GM12873 (cell line): ENCODE data around the gene CDK14.

ENCODE experiments used
- TF ChIP-seq, protein P1 (sequence below): IDR thresholded peaks from 2 replicates; pipeline ENCODE4 v1.5.1; 2012; ENCODE audit warnings: low read depth, mild to moderate bottlenecking, moderate library complexity, low read length, control low read depth; ENCODE audit not compliant: insufficient read depth; ENCODE audit errors: missing control alignments

CDK14 gene

DNA sequence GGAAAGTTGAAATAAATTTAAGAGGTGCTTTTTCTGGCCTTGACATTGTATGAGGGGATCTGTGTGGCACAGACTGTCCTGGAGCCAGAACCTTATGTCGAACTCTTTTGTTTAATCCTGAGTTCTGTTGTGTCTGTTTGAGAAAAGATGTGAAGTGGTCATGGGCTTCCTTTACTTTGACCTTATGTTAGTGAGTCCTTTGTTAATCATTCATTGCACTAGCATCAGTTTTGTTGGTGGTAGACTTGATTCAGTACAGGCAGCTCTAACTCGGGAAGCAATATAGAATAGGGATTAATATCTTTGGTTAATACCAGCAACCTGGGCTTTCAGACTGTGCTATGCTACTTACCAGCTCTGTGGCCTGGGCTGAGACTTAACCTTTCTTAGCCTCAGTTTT, 544.2 kb downstream of the CDK14 start:
- TF ChIP-seq, protein P1, sequence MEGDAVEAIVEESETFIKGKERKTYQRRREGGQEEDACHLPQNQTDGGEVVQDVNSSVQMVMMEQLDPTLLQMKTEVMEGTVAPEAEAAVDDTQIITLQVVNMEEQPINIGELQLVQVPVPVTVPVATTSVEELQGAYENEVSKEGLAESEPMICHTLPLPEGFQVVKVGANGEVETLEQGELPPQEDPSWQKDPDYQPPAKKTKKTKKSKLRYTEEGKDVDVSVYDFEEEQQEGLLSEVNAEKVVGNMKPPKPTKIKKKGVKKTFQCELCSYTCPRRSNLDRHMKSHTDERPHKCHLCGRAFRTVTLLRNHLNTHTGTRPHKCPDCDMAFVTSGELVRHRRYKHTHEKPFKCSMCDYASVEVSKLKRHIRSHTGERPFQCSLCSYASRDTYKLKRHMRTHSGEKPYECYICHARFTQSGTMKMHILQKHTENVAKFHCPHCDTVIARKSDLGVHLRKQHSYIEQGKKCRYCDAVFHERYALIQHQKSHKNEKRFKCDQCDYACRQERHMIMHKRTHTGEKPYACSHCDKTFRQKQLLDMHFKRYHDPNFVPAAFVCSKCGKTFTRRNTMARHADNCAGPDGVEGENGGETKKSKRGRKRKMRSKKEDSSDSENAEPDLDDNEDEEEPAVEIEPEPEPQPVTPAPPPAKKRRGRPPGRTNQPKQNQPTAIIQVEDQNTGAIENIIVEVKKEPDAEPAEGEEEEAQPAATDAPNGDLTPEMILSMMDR: no peak

DNA sequence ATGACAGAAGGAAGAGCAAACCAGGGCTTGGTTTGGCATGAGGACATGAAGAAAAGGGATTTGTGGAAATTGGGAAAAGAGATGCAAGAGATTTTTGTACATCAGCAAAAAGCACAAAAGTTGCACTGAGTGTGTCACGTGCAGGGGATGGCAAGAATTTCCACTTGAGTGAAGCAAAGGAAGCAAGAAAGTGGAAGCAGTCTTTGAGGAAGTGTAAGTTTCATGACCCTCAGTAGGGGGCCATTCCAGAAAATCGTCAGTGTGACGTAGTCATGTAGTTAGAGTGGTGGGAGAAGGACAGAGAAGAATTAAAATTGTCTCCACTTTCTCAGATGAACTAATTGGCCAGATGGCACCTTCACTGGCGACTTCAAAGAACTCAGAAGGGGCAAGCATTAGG, 544.9 kb downstream of the CDK14 start:
- TF ChIP-seq, protein P1: no peak

DNA sequence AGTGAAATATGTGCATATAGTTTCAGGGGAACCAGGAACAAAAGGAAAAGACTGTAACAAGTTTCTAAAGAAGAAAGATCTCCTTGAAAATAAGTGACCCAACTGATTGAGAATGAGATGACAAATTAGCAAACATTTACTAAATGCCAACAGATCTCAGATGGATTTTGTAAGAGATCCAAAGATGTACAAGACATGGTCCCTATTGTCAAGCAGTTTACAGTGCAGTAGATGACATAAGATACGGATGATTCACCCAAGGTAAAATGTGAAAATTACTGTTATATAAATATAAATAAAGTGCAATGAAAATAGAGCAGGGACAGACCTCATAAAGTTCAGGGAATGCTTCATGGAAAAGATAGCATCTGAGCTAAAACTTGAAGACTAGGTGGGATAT, 546.6 kb downstream of the CDK14 start:
- TF ChIP-seq, protein P1: no peak

DNA sequence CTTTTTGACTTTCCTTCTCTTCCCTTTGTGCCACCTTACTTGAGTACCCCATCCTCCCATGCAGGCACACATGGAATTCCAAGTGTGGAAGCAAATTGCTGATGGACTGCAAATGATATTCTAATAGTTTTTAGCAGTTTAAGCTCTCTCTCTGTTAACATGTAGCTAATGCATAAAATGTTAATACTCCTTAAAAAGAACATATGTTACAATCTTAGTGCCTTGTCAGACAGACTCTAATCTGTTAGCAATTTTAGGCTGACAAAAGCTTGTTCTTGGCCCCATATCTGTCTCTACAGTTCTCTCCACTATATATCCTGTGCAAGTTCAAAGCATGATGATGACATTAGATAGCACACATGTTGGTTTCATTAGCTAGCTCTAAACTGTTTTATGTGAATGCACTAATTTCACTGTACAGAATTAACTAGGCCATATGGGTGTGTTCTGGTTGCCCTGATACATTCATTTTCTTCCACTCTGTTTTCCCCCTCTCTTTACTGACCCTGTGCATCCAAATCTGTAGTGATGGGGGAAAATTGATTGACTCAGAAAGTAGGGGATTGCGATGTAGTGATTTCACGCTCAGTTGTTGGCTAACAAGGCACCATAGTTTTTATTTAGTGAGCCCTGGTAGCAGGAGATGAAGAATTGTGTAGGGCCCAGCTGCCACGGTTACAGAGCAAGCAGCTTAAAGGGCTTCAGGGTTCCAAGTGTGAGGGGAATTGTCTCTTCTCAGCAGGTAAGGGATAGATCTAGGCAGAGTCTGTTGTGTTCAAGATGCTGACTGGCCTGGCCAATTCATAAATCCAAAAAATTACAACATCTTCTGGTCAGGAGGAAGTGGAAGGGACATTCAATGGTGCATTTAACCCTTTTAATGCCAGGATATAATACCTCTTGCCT, 553.5 kb downstream of the CDK14 start:
- TF ChIP-seq, protein P1: no peak

DNA sequence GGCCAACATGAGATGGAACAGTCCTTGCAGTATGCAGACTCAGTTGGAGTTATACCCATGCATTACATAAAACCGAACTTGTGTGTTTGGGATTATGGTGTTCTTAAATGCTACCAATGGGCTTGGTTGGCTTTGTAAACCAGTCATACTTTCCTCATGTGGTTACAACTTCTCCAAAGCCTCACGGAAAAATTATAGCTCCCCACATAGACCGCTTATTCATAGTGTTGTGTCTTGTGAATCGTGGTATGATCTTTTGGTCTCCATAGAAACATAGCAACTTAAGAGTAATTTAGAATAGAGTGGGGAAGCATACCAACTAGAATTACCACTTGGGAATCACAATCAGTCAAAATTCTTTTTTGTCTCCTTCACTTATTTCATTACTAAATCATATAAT, 555.8 kb downstream of the CDK14 start:
- TF ChIP-seq, protein P1: no peak

DNA sequence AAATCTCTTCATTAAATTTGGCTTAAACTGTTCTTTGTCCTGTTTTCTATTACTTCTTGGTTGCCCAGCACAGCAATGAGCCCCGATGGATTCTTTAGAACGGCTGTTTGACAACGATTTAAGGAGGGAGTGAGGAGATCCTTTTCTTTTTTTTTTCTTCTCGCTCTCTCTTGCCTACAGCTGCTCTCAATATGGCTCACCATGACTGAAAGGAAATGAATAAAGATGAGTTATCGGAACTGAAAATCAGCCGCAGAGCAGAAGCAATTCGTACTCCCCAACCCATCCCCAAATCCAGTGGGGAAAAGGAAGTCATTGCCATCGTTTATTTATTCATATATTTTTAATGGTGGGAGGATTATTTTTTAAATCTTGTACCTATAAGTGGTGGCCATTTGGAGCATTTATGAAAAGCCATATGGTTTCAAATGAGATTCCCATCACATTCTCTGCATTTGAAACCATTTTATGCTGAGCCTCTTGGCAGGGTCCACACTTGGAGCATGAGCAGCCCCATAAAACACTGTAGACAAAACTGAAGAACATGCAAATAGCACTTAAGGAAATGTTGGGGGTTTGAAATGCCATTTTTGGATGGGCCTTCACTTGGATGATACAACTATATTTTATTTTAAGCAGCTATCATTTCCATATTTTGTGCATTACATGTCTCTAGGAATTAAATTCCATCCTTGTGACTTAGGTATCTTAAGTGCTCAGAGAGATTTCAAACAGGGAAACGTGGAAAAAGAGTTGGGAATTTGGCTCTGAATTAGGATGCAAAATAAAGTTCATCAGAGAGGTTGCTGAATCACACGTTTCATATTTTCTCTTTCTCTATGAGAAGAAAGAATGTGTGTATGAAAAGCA, 560.4 kb downstream of the CDK14 start:
- TF ChIP-seq, protein P1: no peak
